Mucosa of stomach (tissue), 1 donor: ENCODE data around the gene PDX1.

Experiments used
- H3K27me3 ChIP-seq: one replicate; pipeline ENCODE4 v1.7.0; 2013; ENCODE audit warnings: mild to moderate bottlenecking, low read length; ENCODE audit not compliant: control insufficient read depth, insufficient read depth
- H3K36me3 ChIP-seq: one replicate; pipeline ENCODE4 v1.7.0; 2013; ENCODE audit warnings: low read length; ENCODE audit not compliant: control insufficient read depth, insufficient read depth
- H3K4me1 ChIP-seq: one replicate; pipeline ENCODE4 v1.7.0; 2013; ENCODE audit warnings: mild to moderate bottlenecking, low read length; ENCODE audit not compliant: control insufficient read depth, insufficient read depth
- H3K4me3 ChIP-seq: one replicate; pipeline ENCODE4 v1.7.0; 2013; ENCODE audit warnings: low read length
- H3K9ac ChIP-seq: one replicate; pipeline ENCODE4 v1.7.0; 2013; ENCODE audit warnings: mild to moderate bottlenecking, low read length, moderate library complexity
- H3K9me3 ChIP-seq: one replicate; pipeline ENCODE4 v1.7.0; 2013; ENCODE audit warnings: mild to moderate bottlenecking, low read length, moderate library complexity; ENCODE audit not compliant: control insufficient read depth
- donor health status: Pancreatic carcinoma.

Gene PDX1

GRCh38 chr13:27970382-27971235 lies 50.8 kb downstream of the PDX1 start:
- Histone ChIP-seq H3K9ac (no peak overlapping the region), H3K9me3 (no peaks in the 10 kb centered on the region), H3K4me3 (no peak overlapping the region), H3K4me1 (peaks cover 25% of the 10 kb centered on the region), H3K36me3 (no peaks in the 10 kb centered on the region), H3K27me3 (peaks cover 89% of the 10 kb centered on the region)

- Histone ChIP-seq H3K9ac (no peak overlapping the region), H3K36me3 (no peaks in the 10 kb centered on the region), H3K27me3 (peaks cover 89% of the 10 kb centered on the region), H3K4me1 (peaks cover 19% of the 10 kb centered on the region), H3K4me3 (no peak overlapping the region), H3K9me3 (no peaks in the 10 kb centered on the region)
Measured at GRCh38 chr13:27971236-27971645, 51.4 kb downstream of the PDX1 start.

- H3K9ac ChIP-seq, result no peak overlapping the region
- no peaks in the 10 kb centered on the region for H3K36me3 ChIP-seq
- peaks cover 90% of the 10 kb centered on the region for H3K27me3 ChIP-seq
- no peaks in the 10 kb centered on the region for H3K9me3 ChIP-seq
- H3K4me3 ChIP-seq, result no peak overlapping the region
- peaks cover 12% of the 10 kb centered on the region for H3K4me1 ChIP-seq
Measured at GRCh38 chr13:27971776-27972477, 52.1 kb downstream of the PDX1 start.

GRCh38 chr13:27972478-27972820 lies 52.6 kb downstream of the PDX1 start:
- Histone ChIP-seq H3K36me3 (no peaks in the 10 kb centered on the region), H3K4me1 (peaks cover 7% of the 10 kb centered on the region), H3K9me3 (no peaks in the 10 kb centered on the region), H3K27me3 (peaks cover 90% of the 10 kb centered on the region), H3K4me3 (no peak overlapping the region), H3K9ac (no peak overlapping the region)

- Histone ChIP-seq H3K4me3 (no peak overlapping the region), H3K4me1 (peaks cover 7% of the 10 kb centered on the region), H3K36me3 (no peaks in the 10 kb centered on the region), H3K9me3 (no peaks in the 10 kb centered on the region), H3K9ac (no peak overlapping the region), H3K27me3 (peaks cover 90% of the 10 kb centered on the region)
Measured at GRCh38 chr13:27973291-27973690, 53.5 kb downstream of the PDX1 start.

GRCh38 chr13:27973961-27974662 lies 54.3 kb downstream of the PDX1 start:
- Histone ChIP-seq H3K36me3 (no peaks in the 10 kb centered on the region), H3K4me3 (no peak overlapping the region), H3K9ac (no peak overlapping the region), H3K9me3 (no peaks in the 10 kb centered on the region), H3K27me3 (peaks cover 91% of the 10 kb centered on the region), H3K4me1 (peaks cover 12% of the 10 kb centered on the region)
